Common myeloid progenitor, CD34-positive (primary cell): Measurements from ENCODE around the gene VPS9D1.
A peak's percentile ranks its signal among the peaks of the same experiment; 100 is the strongest.
"Not testable (repeated sequence)": the region's sequence is repeated elsewhere in the genome, so short reads cannot be mapped to it uniquely, and the experiment has no call there.

Experiments
- CTCF ChIA-PET: fragments of 350-600 bp; sonication (Branson Sonifier 250); formaldehyde crosslinking; loops from one replicate; lab custom pipeline; 2021; ENCODE audit warnings: antibody characterized with exemption; lab: Charles Lee
- POLR2A ChIA-PET: fragments of 350-600 bp; sonication (Branson Sonifier 250); formaldehyde crosslinking; loops from one replicate; lab custom pipeline; 2021; ENCODE audit warnings: antibody characterized with exemption; lab: Charles Lee
- DNase-seq, 3 donors: peaks; one replicate each; pipeline versions ENCODE4 v3.0.0 to v3.0.0-alpha.2; 2013
- H3K27ac ChIP-seq, 2 experiments: 1 replicate in 1 of 2; 2 replicates in 1 of 2; pipeline ENCODE4 v1.7.0; 2013; ENCODE audit warnings: inconsistent platforms in 2 of 2, low read length in 2 of 2, mild to moderate bottlenecking in 2 of 2, low read depth in 1 of 2, moderate library complexity in 1 of 2; ENCODE audit not compliant: severe bottlenecking in 2 of 2, insufficient read depth in 1 of 2, poor library complexity in 1 of 2
- H3K27me3 ChIP-seq, 5 experiments: replicated peaks in 2 of 5; 1 replicate in 3 of 5; 2 replicates in 2 of 5; pipeline versions ENCODE4 v1.6.1 to v1.7.0; 2013; ENCODE audit warnings: low read length in 4 of 5, mild to moderate bottlenecking in 2 of 5, moderate library complexity in 2 of 5, inconsistent platforms in 1 of 5; ENCODE audit not compliant: insufficient read depth in 5 of 5, control insufficient read depth in 4 of 5
- H3K36me3 ChIP-seq, 4 experiments: 1 replicate in 2 of 4; 2 replicates in 2 of 4; pipeline versions ENCODE4 v1.6.1 to v1.7.0; 2013; ENCODE audit warnings: low read length in 3 of 4, control low read depth in 1 of 4, mild to moderate bottlenecking in 1 of 4; ENCODE audit not compliant: control insufficient read depth in 4 of 4, insufficient read depth in 4 of 4
- H3K4me1 ChIP-seq, 4 experiments: 1 replicate in 3 of 4; 2 replicates in 1 of 4; pipeline versions ENCODE4 v1.6.1 to v1.7.1; 2013; ENCODE audit warnings: low read length in 3 of 4, mild to moderate bottlenecking in 3 of 4, control low read depth in 1 of 4, inconsistent platforms in 1 of 4, moderate library complexity in 1 of 4; ENCODE audit not compliant: control insufficient read depth in 4 of 4, insufficient read depth in 4 of 4; ENCODE audit errors: control extremely low read depth in 1 of 4
- H3K4me3 ChIP-seq, 7 experiments: 1 replicate in 4 of 7; 2 replicates in 3 of 7; pipeline versions ENCODE4 v1.5.1 to v1.7.0; 2013; ENCODE audit warnings: mild to moderate bottlenecking in 7 of 7, low read length in 6 of 7, moderate library complexity in 6 of 7, inconsistent platforms in 2 of 7, low read depth in 2 of 7, control low read depth in 1 of 7; ENCODE audit not compliant: insufficient read depth in 4 of 7, control insufficient read depth in 1 of 7; ENCODE audit errors: extremely low read depth in 1 of 7
- H3K9me3 ChIP-seq, 5 experiments: 1 replicate in 4 of 5; 2 replicates in 1 of 5; pipeline versions ENCODE4 v1.6.1 to v1.7.1; 2013; ENCODE audit warnings: low read length in 4 of 5, mild to moderate bottlenecking in 2 of 5, inconsistent platforms in 1 of 5, low read depth in 1 of 5, moderate library complexity in 1 of 5; ENCODE audit not compliant: control insufficient read depth in 4 of 5, insufficient read depth in 2 of 5; ENCODE audit errors: control extremely low read depth in 1 of 5
- WGBS: methylation state at CpG from one replicate; pipeline ENCODE4 v1.1.5; 2013; ENCODE audit not compliant: insufficient coverage; 5-methylcytosine and 5-hydroxymethylcytosine counted together

The VPS9D1 gene

GRCh38 chr16:89690392-89690901, 30.3 kb downstream of the VPS9D1 start:
- ChIA-PET CTCF (interaction anchor here (1.2 to 2.1 kb wide), 2 partner anchors 9 to 74 kb away, joined by 3 to 9 read pairs; no protein-coding TSS in a partner anchor), POLR2A (no interaction called here)
- Histone ChIP-seq H3K4me3 (no peak overlapping the region), H3K27me3 (no peaks in the 10 kb centered on the region), H3K4me1 (peaks cover 0 to 14% (median 12%) of the 10 kb centered on the region in 4 experiments), H3K9me3 (peaks cover 0 to 3% (median 0%) of the 10 kb centered on the region in 5 experiments), H3K36me3 (peaks cover 3 to 61% (median 33%) of the 10 kb centered on the region in 4 experiments), H3K27ac (no peak overlapping the region)
- no peak for DNase-seq
- WGBS: 99% methylated on average over 13 of the region's 16 CpGs

DNA sequence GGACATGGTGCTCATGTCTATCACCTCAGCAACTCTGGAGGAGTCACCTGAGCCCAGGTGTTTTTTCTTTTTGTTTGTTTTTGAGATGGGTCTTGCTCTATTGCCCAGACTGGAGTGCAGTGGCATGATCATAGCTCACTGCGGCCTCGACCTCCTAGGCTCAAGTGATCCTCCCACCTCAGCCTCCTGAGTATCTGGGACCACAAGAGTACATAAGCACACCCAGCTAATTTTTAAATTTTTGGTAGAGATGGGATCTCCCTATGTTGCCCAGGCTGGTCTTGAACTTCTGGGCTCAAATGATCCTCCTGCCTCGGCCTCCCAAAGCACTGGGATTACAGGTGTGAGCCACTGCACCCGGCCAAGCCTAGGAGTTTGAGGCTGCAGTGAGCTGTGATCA, 31.1 kb downstream of the VPS9D1 start:
- DNase-seq, POLR2A ChIA-PET, H3K27ac ChIP-seq, H3K9me3 ChIP-seq, H3K4me3 ChIP-seq, H3K27me3 ChIP-seq: not testable (repeated sequence)
- CTCF ChIA-PET: interaction anchor here (0.6 to 2.1 kb wide), 4 partner anchors 10 to 102 kb away, joined by 3 to 9 read pairs (median 3); no protein-coding TSS in a partner anchor
- Histone ChIP-seq H3K4me1 (peaks cover 0 to 14% (median 12%) of the 10 kb centered on the region in 4 experiments), H3K36me3 (peaks cover 3 to 54% (median 29%) of the 10 kb centered on the region in 4 experiments)
- 100% methylated on average over 2 of the region's 4 CpGs for WGBS

DNA sequence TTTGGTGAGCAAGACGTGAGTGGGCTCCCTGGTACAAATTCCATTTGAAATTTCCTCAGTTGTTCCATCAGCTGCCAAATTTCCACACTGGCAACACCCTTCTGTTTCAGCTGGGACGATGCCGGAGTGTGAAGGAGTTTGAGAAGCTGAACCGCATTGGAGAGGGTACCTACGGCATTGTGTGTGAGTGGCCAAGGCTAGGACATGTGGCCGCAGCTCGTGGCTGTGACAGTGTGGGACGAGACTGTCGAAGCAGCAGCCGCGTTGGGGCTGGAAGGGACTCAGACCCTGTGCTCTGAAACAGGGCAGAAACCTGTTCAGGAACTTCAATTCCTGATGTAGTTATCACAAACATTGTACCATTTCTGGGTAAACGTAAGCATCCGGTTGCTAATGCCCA, 31.6 kb downstream of the VPS9D1 start:
- Histone ChIP-seq H3K4me1 (peaks cover 0 to 14% (median 12%) of the 10 kb centered on the region in 4 experiments), H3K27me3 (no peaks in the 10 kb centered on the region), H3K36me3 (peaks cover 3 to 50% (median 26%) of the 10 kb centered on the region in 4 experiments), H3K4me3 (no peak overlapping the region), H3K27ac (no peak overlapping the region), H3K9me3 (peaks cover 0 to 6% (median 0%) of the 10 kb centered on the region in 5 experiments)
- CTCF ChIA-PET: interaction anchor here (0.6 to 2.1 kb wide), 4 partner anchors 10 to 103 kb away, joined by 3 to 9 read pairs (median 3); no protein-coding TSS in a partner anchor
- WGBS: 97% methylated on average over 12 of the region's 13 CpGs
- POLR2A ChIA-PET: no interaction called here
- no peak for DNase-seq

GRCh38 chr16:89688395-89688794, 32.3 kb downstream of the VPS9D1 start:
- no peak for DNase-seq
- Histone ChIP-seq H3K4me3 (no peak overlapping the region), H3K27ac (no peak overlapping the region), H3K27me3 (no peaks in the 10 kb centered on the region), H3K9me3 (peaks cover 0 to 6% (median 0%) of the 10 kb centered on the region in 5 experiments), H3K4me1 (peaks cover 0 to 14% (median 12%) of the 10 kb centered on the region in 4 experiments), H3K36me3 (peaks cover 0 to 43% (median 22%) of the 10 kb centered on the region in 4 experiments)
- CTCF ChIA-PET: interaction anchor here (1.3 kb wide), 1 partner anchor 104 kb away, joined by 3 read pairs; no protein-coding TSS in a partner anchor
- WGBS: 96% methylated on average over 3 of the region's 5 CpGs
- POLR2A ChIA-PET: no interaction called here

DNA sequence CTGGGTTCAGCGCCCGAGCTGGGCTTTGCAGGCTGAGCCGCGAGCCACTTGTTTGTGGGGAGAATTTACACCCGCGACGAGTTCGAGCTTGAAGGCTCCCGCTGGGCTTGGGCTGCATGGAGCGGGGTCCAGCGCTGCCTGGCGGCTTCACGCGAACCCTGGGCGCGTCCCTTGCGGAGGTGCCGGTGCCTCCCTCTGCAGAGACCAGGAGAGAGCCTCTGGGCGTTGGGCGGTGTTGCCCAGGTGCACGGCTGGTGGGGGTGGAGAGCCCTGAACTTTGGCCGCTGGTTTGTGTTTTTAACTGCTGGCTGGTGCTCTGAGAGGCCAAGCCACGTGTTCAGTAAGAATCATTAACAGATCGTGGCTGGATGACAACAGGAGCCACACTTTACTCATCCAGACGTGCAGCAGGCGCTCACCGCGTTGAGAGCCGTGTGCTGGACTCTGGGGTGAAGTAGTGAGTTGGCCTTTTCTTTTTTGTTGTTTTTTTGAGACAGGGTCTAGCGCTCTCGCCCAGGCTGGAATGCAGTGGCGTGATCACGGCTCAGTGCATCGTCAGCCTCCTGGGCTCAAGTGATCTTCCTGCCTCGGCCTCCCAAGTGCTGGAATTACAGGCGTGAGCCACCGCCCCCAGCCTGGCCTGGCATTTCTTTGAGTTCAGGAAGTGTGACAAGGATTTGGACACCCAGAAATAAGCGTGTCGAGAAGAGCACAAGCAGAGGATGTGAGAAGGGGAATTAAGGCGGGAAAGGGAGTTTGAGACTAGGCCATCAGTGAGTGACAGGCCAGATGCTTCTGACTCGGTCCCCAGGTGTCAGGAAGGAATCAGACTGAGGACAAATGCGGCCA, 33.4 kb downstream of the VPS9D1 start:
- ChIA-PET CTCF (interaction anchor here (2.8 kb wide), 1 partner anchor 12 kb away, joined by 11 read pairs; no protein-coding TSS in a partner anchor), POLR2A (interaction anchor here (0.5 to 1.1 kb wide), 3 partner anchors 19 to 78 kb away, joined by 3 to 6 read pairs (median 3); no protein-coding TSS in a partner anchor)
- Histone ChIP-seq H3K4me1 (peaks cover 0 to 14% (median 12%) of the 10 kb centered on the region in 4 experiments), H3K27me3 (no peaks in the 10 kb centered on the region), H3K36me3 (peaks cover 0 to 36% (median 17%) of the 10 kb centered on the region in 4 experiments), H3K27ac (peak overlapping the region; percentile 15 to 81), H3K4me3 (peak overlapping the region; percentile 64 to 90 (median 77)), H3K9me3 (peaks cover 0 to 6% (median 0%) of the 10 kb centered on the region in 5 experiments)
- peak; percentile 26 to 54 (median 39) for DNase-seq
- 22% methylated on average over 39 of the region's 42 CpGs for WGBS

DNA sequence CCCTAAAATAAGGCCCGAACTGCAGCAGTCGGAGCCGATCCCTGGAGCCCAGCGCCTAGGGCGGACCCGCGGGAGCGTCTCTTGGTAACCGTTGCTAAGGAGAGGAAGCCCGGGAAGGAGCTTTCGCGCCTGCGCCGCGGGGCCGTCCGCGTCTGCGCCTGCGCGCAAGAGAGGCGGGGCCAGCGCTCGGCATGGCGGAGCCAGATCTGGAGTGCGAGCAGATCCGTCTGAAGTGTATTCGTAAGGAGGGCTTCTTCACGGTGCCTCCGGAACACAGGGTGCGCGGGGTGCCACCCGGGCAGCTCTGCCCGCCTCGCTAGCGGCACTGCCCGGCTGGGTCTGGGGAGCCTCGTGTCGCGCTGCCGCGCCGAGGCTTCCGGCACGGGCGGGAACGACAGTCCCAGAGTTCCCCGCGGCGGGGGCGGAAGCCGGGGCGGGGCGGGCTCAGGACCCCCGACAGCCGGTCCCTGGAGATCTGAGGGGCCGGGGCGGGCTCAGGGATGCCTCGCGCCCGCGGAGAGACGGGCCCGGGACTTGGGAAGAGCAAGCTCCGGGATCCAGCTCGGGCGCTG, 34.1 kb downstream of the VPS9D1 start, which contains the start of gene CDK10:
TSS of gene CDK10 (plus strand) at position 170 of the 572 bp plus-strand sequence. CDS start at position 192, 22 bp downstream.
- Histone ChIP-seq H3K27me3 (no peaks in the 10 kb centered on the region), H3K9me3 (peaks cover 0 to 6% (median 0%) of the 10 kb centered on the region in 5 experiments), H3K27ac (peak within 1 kb of the TSS; percentile 15 to 81), H3K4me3 (peak within 1 kb of the TSS; percentile 64 to 90 (median 77)), H3K4me1 (peaks cover 0 to 14% (median 12%) of the 10 kb centered on the region in 4 experiments), H3K36me3 (peaks cover 0 to 29% (median 11%) of the 10 kb centered on the region in 4 experiments)
- under 1% methylated on average over 67 of the region's 67 CpGs for WGBS
- DNase-seq: peak; percentile 83 to 89 (median 84)
- POLR2A ChIA-PET: interaction anchor here (0.5 to 1.1 kb wide), 5 partner anchors 8 to 79 kb away, joined by 3 to 6 read pairs (median 4); no protein-coding TSS in a partner anchor
- CTCF ChIA-PET: interaction anchor here (2.8 kb wide), 1 partner anchor 13 kb away, joined by 11 read pairs; no protein-coding TSS in a partner anchor
